HEK293 (cell line): Measurements from ENCODE around the gene NIPBL.

Experiments used
- CTCF ChIP-seq: fragments of 450-650 bp; formaldehyde crosslinking; IDR thresholded peaks from 2 replicates; pipeline ENCODE4 v1.5.1; 2016; ENCODE audit warnings: missing biosample characterization, missing genetic modification characterization
- IKZF3 ChIP-seq: fragments of 450-650 bp; IDR thresholded peaks from 2 replicates; pipeline ENCODE4 v1.5.0; 2018; ENCODE audit warnings: missing biosample characterization, mild to moderate bottlenecking, missing genetic modification characterization, moderate library complexity
- TCF7L2 ChIP-seq: IDR thresholded peaks from 2 replicates; pipeline ENCODE4 v1.6.1; 2011; ENCODE audit warnings: low read depth, mild to moderate bottlenecking, inconsistent platforms, low read length, moderate library complexity, borderline replicate concordance
- YY1 ChIP-seq: fragments of 450-650 bp; formaldehyde crosslinking; IDR thresholded peaks from 2 replicates; pipeline ENCODE4 v1.5.1; 2018; ENCODE audit warnings: missing biosample characterization, missing genetic modification characterization
- ZBTB6 ChIP-seq: fragments of 450-650 bp; formaldehyde crosslinking; IDR thresholded peaks from 2 replicates; pipeline ENCODE4 v1.5.1; 2017; ENCODE audit warnings: missing biosample characterization, missing genetic modification characterization
- ZFP41 ChIP-seq: fragments of 450-650 bp; formaldehyde crosslinking; IDR thresholded peaks from 2 replicates; pipeline ENCODE4 v1.5.1; 2016; ENCODE audit warnings: missing biosample characterization, missing genetic modification characterization, borderline replicate concordance
- ZNF114 ChIP-seq: fragments of 450-650 bp; formaldehyde crosslinking; IDR thresholded peaks from 2 replicates; pipeline ENCODE4 v1.5.0; 2017; ENCODE audit warnings: missing biosample characterization, missing genetic modification characterization
- ZNF580 ChIP-seq: fragments of 450-650 bp; formaldehyde crosslinking; IDR thresholded peaks from 2 replicates; pipeline ENCODE4 v1.5.1; 2016; ENCODE audit warnings: missing biosample characterization, missing genetic modification characterization
- ZNF626 ChIP-seq: fragments of 450-650 bp; sonication (Bioruptor Pico); formaldehyde crosslinking; IDR thresholded peaks from 2 replicates; pipeline ENCODE4 v1.5.1; 2018; ENCODE audit warnings: missing biosample characterization, missing genetic modification characterization, inconsistent platforms
- TF ChIP-seq, protein P1 (sequence below): fragments of 450-650 bp; formaldehyde crosslinking; IDR thresholded peaks from 2 replicates; pipeline ENCODE4 v1.5.1; 2016; ENCODE audit warnings: missing biosample characterization, missing genetic modification characterization
- TF ChIP-seq, protein P2 (sequence below): fragments of 450-650 bp; formaldehyde crosslinking; IDR thresholded peaks from 2 replicates; pipeline ENCODE4 v1.5.1; 2016; ENCODE audit warnings: missing biosample characterization, missing genetic modification characterization, low read depth

DNA sequence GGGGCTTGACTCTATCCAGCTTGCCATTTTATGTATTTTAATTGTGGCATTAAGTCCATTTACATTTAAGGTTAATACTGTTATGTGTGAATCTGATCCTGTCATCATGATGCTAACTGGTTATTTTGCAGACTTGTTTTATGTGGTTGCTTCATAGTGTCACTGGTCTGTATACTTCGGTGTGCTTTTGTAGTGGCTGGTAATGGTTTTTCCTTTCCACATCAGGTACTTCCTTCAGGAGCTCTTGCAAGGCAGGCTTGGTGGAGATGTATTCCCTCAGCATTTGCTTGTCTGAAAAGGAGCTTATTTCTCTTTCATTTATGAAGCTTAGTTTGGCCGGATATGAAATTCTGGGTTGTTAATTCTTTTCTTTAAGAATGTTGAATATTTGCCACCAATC, 226.7 kb downstream of the NIPBL start:
- TF ChIP-seq ZFP41 (tag by site-specific recombination) = no peak
- TF ChIP-seq CTCF = no peak
- TF ChIP-seq TCF7L2 = no peak
- TF ChIP-seq ZNF580 (tag by site-specific recombination) = no peak
- TF ChIP-seq ZNF114 (tag by site-specific recombination) = no peak
- TF ChIP-seq ZNF626 (tag by site-specific recombination) = no peak
- TF ChIP-seq YY1 (tag by site-specific recombination) = no peak
- TF ChIP-seq, protein P1, sequence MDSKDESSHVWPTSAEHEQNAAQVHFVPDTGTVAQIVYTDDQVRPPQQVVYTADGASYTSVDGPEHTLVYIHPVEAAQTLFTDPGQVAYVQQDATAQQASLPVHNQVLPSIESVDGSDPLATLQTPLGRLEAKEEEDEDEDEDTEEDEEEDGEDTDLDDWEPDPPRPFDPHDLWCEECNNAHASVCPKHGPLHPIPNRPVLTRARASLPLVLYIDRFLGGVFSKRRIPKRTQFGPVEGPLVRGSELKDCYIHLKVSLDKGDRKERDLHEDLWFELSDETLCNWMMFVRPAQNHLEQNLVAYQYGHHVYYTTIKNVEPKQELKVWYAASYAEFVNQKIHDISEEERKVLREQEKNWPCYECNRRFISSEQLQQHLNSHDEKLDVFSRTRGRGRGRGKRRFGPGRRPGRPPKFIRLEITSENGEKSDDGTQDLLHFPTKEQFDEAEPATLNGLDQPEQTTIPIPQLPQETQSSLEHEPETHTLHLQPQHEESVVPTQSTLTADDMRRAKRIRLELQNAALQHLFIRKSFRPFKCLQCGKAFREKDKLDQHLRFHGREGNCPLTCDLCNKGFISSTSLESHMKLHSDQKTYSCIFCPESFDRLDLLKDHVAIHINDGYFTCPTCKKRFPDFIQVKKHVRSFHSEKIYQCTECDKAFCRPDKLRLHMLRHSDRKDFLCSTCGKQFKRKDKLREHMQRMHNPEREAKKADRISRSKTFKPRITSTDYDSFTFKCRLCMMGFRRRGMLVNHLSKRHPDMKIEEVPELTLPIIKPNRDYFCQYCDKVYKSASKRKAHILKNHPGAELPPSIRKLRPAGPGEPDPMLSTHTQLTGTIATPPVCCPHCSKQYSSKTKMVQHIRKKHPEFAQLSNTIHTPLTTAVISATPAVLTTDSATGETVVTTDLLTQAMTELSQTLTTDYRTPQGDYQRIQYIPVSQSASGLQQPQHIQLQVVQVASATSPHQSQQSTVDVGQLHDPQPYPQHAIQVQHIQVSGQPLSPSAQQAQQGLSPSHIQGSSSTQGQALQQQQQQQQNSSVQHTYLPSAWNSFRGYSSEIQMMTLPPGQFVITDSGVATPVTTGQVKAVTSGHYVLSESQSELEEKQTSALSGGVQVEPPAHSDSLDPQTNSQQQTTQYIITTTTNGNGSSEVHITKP (tag by site-specific recombination) = no peak
- TF ChIP-seq IKZF3 (tag by site-specific recombination) = no peak
- TF ChIP-seq, protein P2, sequence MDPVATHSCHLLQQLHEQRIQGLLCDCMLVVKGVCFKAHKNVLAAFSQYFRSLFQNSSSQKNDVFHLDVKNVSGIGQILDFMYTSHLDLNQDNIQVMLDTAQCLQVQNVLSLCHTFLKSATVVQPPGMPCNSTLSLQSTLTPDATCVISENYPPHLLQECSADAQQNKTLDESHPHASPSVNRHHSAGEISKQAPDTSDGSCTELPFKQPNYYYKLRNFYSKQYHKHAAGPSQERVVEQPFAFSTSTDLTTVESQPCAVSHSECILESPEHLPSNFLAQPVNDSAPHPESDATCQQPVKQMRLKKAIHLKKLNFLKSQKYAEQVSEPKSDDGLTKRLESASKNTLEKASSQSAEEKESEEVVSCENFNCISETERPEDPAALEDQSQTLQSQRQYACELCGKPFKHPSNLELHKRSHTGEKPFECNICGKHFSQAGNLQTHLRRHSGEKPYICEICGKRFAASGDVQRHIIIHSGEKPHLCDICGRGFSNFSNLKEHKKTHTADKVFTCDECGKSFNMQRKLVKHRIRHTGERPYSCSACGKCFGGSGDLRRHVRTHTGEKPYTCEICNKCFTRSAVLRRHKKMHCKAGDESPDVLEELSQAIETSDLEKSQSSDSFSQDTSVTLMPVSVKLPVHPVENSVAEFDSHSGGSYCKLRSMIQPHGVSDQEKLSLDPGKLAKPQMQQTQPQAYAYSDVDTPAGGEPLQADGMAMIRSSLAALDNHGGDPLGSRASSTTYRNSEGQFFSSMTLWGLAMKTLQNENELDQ (tag by site-specific recombination) = no peak
- TF ChIP-seq ZBTB6 (tag by site-specific recombination) = no peak
